ENCODE data around the gene FUT7.

The FUT7 gene

GRCh38 chr9:137031904-137032640, at the start of gene FUT7:
Gene FUT7, minus strand, starts transcription at chr9:137032088. Its CDS starts 97 bp downstream, at chr9:137031991.
- no peak within 1 kb of the TSS for H2AFZ ChIP-seq (ENCODE audit: low read length)
- H3K9me3 ChIP-seq (ENCODE audit: low read length), result no peaks in the 10 kb centered on the region
- no peak for TF ChIP-seq EZH2 (IDR thresholded peaks at IDR 0.05; ENCODE audit: borderline replicate concordance, low read length)
- TF ChIP-seq CTCF (IDR thresholded peaks at IDR 0.05; ENCODE audit: low read length), result no peak
- H4K20me1 ChIP-seq (ENCODE audit: insufficient read depth, low read length), result no peaks in the 10 kb centered on the region
- no peaks in the 10 kb centered on the region for H3F3A ChIP-seq (ENCODE audit: insufficient read depth, low read length)
- H3K79me2 ChIP-seq (ENCODE audit: insufficient read depth, low read length), result no peaks in the 10 kb centered on the region
- H3K27me3 ChIP-seq (ENCODE audit: insufficient read depth, low read length), result peaks cover 15% of the 10 kb centered on the region
- H3K9me2 ChIP-seq (ENCODE audit: low read depth, low read length), result no peaks in the 10 kb centered on the region
- no peak within 1 kb of the TSS for H3K4me2 ChIP-seq (ENCODE audit: low read length)
- H3K4me3 ChIP-seq (ENCODE audit: low read depth, low read length, poor library complexity, severe bottlenecking), result no peak within 1 kb of the TSS
- no peaks in the 10 kb centered on the region for H3K36me3 ChIP-seq (ENCODE audit: insufficient read depth, low read length)
- H3K27ac ChIP-seq (ENCODE audit: low read depth, low read length, poor library complexity, severe bottlenecking), result no peak within 1 kb of the TSS
- H3K9ac ChIP-seq (ENCODE audit: low read length), result no peak within 1 kb of the TSS
- peaks cover 10% of the 10 kb centered on the region for H3K4me1 ChIP-seq (ENCODE audit: insufficient read depth, low read length, severe bottlenecking)

GRCh38 chr9:137080260-137081122, 48.6 kb upstream of the FUT7 start:
- Histone ChIP-seq H3F3A (ENCODE audit: insufficient read depth, low read length) (no peaks in the 10 kb centered on the region), H3K4me2 (ENCODE audit: low read length) (no peak overlapping the region), H4K20me1 (ENCODE audit: insufficient read depth, low read length) (no peaks in the 10 kb centered on the region), H3K9me3 (ENCODE audit: low read length) (no peaks in the 10 kb centered on the region), H3K27ac (ENCODE audit: low read depth, low read length, poor library complexity, severe bottlenecking) (no peak overlapping the region), H3K9me2 (ENCODE audit: low read depth, low read length) (no peaks in the 10 kb centered on the region), H3K27me3 (ENCODE audit: insufficient read depth, low read length) (no peaks in the 10 kb centered on the region; the same call in 1 of the 2 replicates), H3K4me1 (ENCODE audit: insufficient read depth, low read length, severe bottlenecking) (peaks cover 19% of the 10 kb centered on the region), H3K36me3 (ENCODE audit: insufficient read depth, low read length) (peaks cover 33% of the 10 kb centered on the region), H3K79me2 (ENCODE audit: insufficient read depth, low read length) (no peaks in the 10 kb centered on the region), H3K4me3 (ENCODE audit: low read depth, low read length, poor library complexity, severe bottlenecking) (no peak overlapping the region), H3K9ac (ENCODE audit: low read length) (no peak overlapping the region), H2AFZ (ENCODE audit: low read length) (no peak overlapping the region)
- TF ChIP-seq CTCF (IDR thresholded peaks at IDR 0.05; ENCODE audit: low read length) (no peak), EZH2 (IDR thresholded peaks at IDR 0.05; ENCODE audit: borderline replicate concordance, low read length) (no peak)

GRCh38 chr9:137079401-137079787, 47.5 kb upstream of the FUT7 start:
- no peaks in the 10 kb centered on the region for H3K9me2 ChIP-seq (ENCODE audit: low read depth, low read length)
- H3K27ac ChIP-seq (ENCODE audit: low read depth, low read length, poor library complexity, severe bottlenecking), result no peak overlapping the region
- no peaks in the 10 kb centered on the region for H4K20me1 ChIP-seq (ENCODE audit: insufficient read depth, low read length)
- H3K4me2 ChIP-seq (ENCODE audit: low read length), result no peak overlapping the region
- H3K9ac ChIP-seq (ENCODE audit: low read length), result no peak overlapping the region
- H3K36me3 ChIP-seq (ENCODE audit: insufficient read depth, low read length), result peaks cover 33% of the 10 kb centered on the region
- peaks cover 25% of the 10 kb centered on the region for H3K4me1 ChIP-seq (ENCODE audit: insufficient read depth, low read length, severe bottlenecking)
- no peak for TF ChIP-seq CTCF (IDR thresholded peaks at IDR 0.05; ENCODE audit: low read length)
- H3F3A ChIP-seq (ENCODE audit: insufficient read depth, low read length), result no peaks in the 10 kb centered on the region
- no peaks in the 10 kb centered on the region; the same call in 1 of the 2 replicates for H3K27me3 ChIP-seq (ENCODE audit: insufficient read depth, low read length)
- no peak overlapping the region for H2AFZ ChIP-seq (ENCODE audit: low read length)
- H3K9me3 ChIP-seq (ENCODE audit: low read length), result no peaks in the 10 kb centered on the region
- H3K79me2 ChIP-seq (ENCODE audit: insufficient read depth, low read length), result no peaks in the 10 kb centered on the region
- no peak overlapping the region for H3K4me3 ChIP-seq (ENCODE audit: low read depth, low read length, poor library complexity, severe bottlenecking)
